ENCODE data around the gene YWHAH. TPM values are rescaled to one million over a fixed set of nuclear protein-coding genes. Genes with fewer than 3 reads are reported as not detected.

The YWHAH gene
- total and polyA plus RNA-seq, 2 of the 8 experiments (the other 6 are each of a cell fraction or from before 2014, with no cell fraction given), result 146 to 247 TPM

DNA sequence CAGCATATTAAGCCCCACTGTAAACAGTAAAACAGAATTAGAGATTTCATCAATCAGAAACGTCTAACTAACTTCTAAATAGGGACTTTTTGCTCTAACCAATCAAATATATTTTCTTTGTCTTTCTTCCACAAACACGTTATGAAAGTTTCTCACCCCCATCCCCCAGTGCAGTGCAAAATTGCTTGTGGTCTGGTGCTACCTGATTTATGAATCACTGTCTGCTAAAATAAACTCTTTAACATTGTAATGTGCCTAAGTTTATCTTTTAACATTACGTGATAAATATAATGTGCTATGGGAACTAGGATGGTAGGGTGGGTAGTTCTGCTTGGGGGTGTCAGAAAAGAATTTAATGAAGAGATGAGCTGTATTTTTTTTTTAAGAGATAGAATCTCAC, 51.5 kb downstream of the YWHAH start (continued):
- TF ChIP-seq EZH2 (IDR thresholded peaks at IDR 0.05; ENCODE audit: low read depth, low read length, severe bottlenecking) (no peak), CHD2 (IDR thresholded peaks at IDR 0.05; ENCODE audit: low read length) (no peak)
- TF ChIP-seq, protein P1, sequence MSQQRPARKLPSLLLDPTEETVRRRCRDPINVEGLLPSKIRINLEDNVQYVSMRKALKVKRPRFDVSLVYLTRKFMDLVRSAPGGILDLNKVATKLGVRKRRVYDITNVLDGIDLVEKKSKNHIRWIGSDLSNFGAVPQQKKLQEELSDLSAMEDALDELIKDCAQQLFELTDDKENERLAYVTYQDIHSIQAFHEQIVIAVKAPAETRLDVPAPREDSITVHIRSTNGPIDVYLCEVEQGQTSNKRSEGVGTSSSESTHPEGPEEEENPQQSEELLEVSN (IDR thresholded peaks at IDR 0.05), result no peak

Data from H1 (cell line).